ENCODE results near the gene C8A. TPM values are rescaled to one million over a fixed set of nuclear protein-coding genes. Genes with fewer than 3 reads are reported as not detected.

Gene C8A
- total RNA-seq, 1 experiment from 2014 or later = not detected

GRCh38 chr1:56934430-56935060 is 79.9 kb downstream of the C8A start:
- DNase-seq = no peak
- Histone ChIP-seq H3K27me3 (ENCODE audit: control insufficient read depth, insufficient read depth, low read length) (peaks cover 13% of the 10 kb centered on the region; the same call in 1 of the 2 replicates), H3K4me3 (ENCODE audit: insufficient read depth, low read depth, low read length) (no peak overlapping the region), H3K36me3 (replicated peaks; ENCODE audit: control insufficient read depth, insufficient read depth, low read length) (no peaks in the 10 kb centered on the region)

DNA sequence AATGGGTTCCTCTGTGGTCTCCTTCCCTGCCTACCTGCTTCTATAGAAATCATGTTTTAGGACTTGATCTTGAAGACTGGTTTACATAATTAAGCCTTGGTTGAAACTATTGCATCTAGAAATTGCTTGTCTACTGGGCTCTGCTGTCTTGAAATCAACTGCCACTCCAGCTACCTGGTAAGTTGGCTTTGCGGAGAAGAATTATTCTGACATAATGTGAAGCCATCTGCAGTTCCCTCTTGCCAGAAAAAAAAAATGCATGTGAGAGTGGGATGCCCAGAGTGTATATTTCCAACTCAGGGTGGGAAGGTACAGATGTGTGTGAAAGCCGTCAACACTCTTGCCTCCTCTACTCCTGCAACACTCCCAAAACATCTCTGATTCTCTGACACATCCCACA is 84.0 kb downstream of the C8A start:
- DNase-seq = no peak
- Histone ChIP-seq H3K4me3 (ENCODE audit: insufficient read depth, low read depth, low read length) (no peak overlapping the region), H3K36me3 (replicated peaks; ENCODE audit: control insufficient read depth, insufficient read depth, low read length) (no peaks in the 10 kb centered on the region), H3K27me3 (ENCODE audit: control insufficient read depth, insufficient read depth, low read length) (peaks cover 6% of the 10 kb centered on the region; the same call in 1 of the 2 replicates)

GRCh38 chr1:56939209-56939608 is 84.6 kb downstream of the C8A start:
- no peaks in the 10 kb centered on the region for H3K36me3 ChIP-seq (replicated peaks; ENCODE audit: control insufficient read depth, insufficient read depth, low read length)
- H3K4me3 ChIP-seq (ENCODE audit: insufficient read depth, low read depth, low read length) = no peak overlapping the region
- peaks cover 3% of the 10 kb centered on the region; the same call in 1 of the 2 replicates for H3K27me3 ChIP-seq (ENCODE audit: control insufficient read depth, insufficient read depth, low read length)
- peak; percentile 9 for DNase-seq

GRCh38 chr1:56940039-56940438 is 85.4 kb downstream of the C8A start:
- H3K27me3 ChIP-seq (ENCODE audit: control insufficient read depth, insufficient read depth, low read length) = peaks cover 3% of the 10 kb centered on the region; the same call in 1 of the 2 replicates
- DNase-seq = no peak
- H3K36me3 ChIP-seq (replicated peaks; ENCODE audit: control insufficient read depth, insufficient read depth, low read length) = no peaks in the 10 kb centered on the region
- no peak overlapping the region for H3K4me3 ChIP-seq (ENCODE audit: insufficient read depth, low read depth, low read length)

- DNase-seq = no peak
- no peak overlapping the region for H3K4me3 ChIP-seq (ENCODE audit: insufficient read depth, low read depth, low read length)
Observed at GRCh38 chr1:56948403-56949023, 93.9 kb downstream of the C8A start.

DNA sequence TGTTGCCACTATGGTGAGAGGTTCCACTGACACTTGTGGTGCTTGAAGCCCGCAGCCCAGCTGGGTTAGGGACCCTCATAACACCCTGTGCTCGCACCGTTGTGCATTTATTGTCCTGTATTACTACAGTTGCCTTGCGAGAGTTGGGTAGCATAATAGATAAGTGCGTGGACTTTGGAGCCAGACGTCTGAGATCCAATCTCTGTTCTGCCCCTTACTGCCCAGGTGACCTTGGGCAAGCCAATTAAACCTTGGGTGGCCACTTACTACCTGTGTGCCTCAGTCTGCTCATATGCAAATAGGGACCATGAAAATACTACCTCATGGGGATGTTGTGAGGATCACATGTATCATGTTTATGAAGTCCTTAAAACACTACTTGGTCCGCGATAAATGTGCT is 97.9 kb downstream of the C8A start:
- no peak for DNase-seq

More at GRCh38 chr1:56948403-56949023, 93.9 kb downstream of the C8A start:
- no peaks in the 10 kb centered on the region; the same call in 1 of the 2 replicates for H3K27me3 ChIP-seq (ENCODE audit: control insufficient read depth, insufficient read depth, low read length)
- no peaks in the 10 kb centered on the region for H3K36me3 ChIP-seq (replicated peaks; ENCODE audit: control insufficient read depth, insufficient read depth, low read length)

DNA sequence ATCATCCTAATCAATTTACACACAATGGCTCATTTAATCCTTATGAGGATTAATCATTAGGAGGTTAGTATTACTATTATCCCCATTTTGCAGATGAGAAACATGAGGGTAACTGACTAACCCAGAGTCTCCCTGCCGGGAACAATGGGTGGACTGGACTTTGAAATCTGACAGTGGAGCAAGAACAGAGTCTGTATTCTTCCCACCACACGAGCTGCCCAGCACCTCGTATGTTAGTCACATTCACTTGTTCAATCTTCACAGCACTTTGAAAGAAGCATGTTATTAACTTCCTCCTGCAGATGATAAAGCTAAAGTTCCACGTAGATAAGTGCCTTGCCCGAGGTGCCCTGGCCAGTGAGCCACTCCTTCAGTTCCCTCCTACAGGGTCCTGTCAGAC is 98.8 kb downstream of the C8A start:
- H3K27me3 ChIP-seq (ENCODE audit: control insufficient read depth, insufficient read depth, low read length) = no peaks in the 10 kb centered on the region; the same call in 1 of the 2 replicates
- no peaks in the 10 kb centered on the region for H3K36me3 ChIP-seq (replicated peaks; ENCODE audit: control insufficient read depth, insufficient read depth, low read length)
- DNase-seq = no peak
- H3K4me3 ChIP-seq (ENCODE audit: insufficient read depth, low read depth, low read length) = no peak overlapping the region

More for the DNA sequence above, 97.9 kb downstream of the C8A start:
- Histone ChIP-seq H3K4me3 (ENCODE audit: insufficient read depth, low read depth, low read length) (no peak overlapping the region), H3K36me3 (replicated peaks; ENCODE audit: control insufficient read depth, insufficient read depth, low read length) (no peaks in the 10 kb centered on the region), H3K27me3 (ENCODE audit: control insufficient read depth, insufficient read depth, low read length) (no peaks in the 10 kb centered on the region; the same call in 1 of the 2 replicates)

DNA sequence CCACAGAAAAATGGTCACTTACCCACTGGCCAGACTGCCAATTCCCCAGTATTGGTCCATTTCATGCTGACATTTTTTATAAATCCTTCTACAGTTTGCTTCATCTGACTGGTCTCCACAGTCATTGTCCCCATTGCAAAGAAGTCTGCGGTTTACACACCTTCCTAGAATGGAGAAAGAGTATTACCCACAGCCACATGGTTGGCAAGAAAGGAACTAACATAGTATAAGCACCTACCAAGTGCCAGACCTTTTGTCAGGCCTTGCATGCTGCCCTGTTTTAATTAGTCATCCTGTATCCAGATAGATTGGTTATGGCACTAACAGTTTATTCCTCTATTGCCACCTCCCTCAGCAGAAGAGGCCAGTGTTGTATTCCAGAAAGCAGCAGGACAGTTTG is 100.1 kb downstream of the C8A start:
- Histone ChIP-seq H3K36me3 (replicated peaks; ENCODE audit: control insufficient read depth, insufficient read depth, low read length) (no peaks in the 10 kb centered on the region), H3K4me3 (ENCODE audit: insufficient read depth, low read depth, low read length) (no peak overlapping the region), H3K27me3 (ENCODE audit: control insufficient read depth, insufficient read depth, low read length) (no peaks in the 10 kb centered on the region; the same call in 1 of the 2 replicates)
- DNase-seq = no peak

GRCh38 chr1:56957931-56958330 is 103.3 kb downstream of the C8A start:
- H3K36me3 ChIP-seq (replicated peaks; ENCODE audit: control insufficient read depth, insufficient read depth, low read length) = no peaks in the 10 kb centered on the region
- DNase-seq = no peak
- no peaks in the 10 kb centered on the region; the same call in 1 of the 2 replicates for H3K27me3 ChIP-seq (ENCODE audit: control insufficient read depth, insufficient read depth, low read length)
- no peak overlapping the region for H3K4me3 ChIP-seq (ENCODE audit: insufficient read depth, low read depth, low read length)

- no peak overlapping the region for H3K4me3 ChIP-seq (ENCODE audit: insufficient read depth, low read depth, low read length)
- no peaks in the 10 kb centered on the region for H3K36me3 ChIP-seq (replicated peaks; ENCODE audit: control insufficient read depth, insufficient read depth, low read length)
- H3K27me3 ChIP-seq (ENCODE audit: control insufficient read depth, insufficient read depth, low read length) = no peaks in the 10 kb centered on the region; the same call in 1 of the 2 replicates
- DNase-seq = no peak
Observed at GRCh38 chr1:56958526-56958925, 103.9 kb downstream of the C8A start.

GRCh38 chr1:56961426-56961825 is 106.8 kb downstream of the C8A start:
- no peaks in the 10 kb centered on the region for H3K36me3 ChIP-seq (replicated peaks; ENCODE audit: control insufficient read depth, insufficient read depth, low read length)
- H3K4me3 ChIP-seq (ENCODE audit: insufficient read depth, low read depth, low read length) = no peak overlapping the region
- no peaks in the 10 kb centered on the region; the same call in 1 of the 2 replicates for H3K27me3 ChIP-seq (ENCODE audit: control insufficient read depth, insufficient read depth, low read length)
- no peak for DNase-seq

GRCh38 chr1:56963667-56964066 is 109.1 kb downstream of the C8A start:
- Histone ChIP-seq H3K36me3 (replicated peaks; ENCODE audit: control insufficient read depth, insufficient read depth, low read length) (no peaks in the 10 kb centered on the region), H3K4me3 (ENCODE audit: insufficient read depth, low read depth, low read length) (no peak overlapping the region)
- DNase-seq = no peak

DNA sequence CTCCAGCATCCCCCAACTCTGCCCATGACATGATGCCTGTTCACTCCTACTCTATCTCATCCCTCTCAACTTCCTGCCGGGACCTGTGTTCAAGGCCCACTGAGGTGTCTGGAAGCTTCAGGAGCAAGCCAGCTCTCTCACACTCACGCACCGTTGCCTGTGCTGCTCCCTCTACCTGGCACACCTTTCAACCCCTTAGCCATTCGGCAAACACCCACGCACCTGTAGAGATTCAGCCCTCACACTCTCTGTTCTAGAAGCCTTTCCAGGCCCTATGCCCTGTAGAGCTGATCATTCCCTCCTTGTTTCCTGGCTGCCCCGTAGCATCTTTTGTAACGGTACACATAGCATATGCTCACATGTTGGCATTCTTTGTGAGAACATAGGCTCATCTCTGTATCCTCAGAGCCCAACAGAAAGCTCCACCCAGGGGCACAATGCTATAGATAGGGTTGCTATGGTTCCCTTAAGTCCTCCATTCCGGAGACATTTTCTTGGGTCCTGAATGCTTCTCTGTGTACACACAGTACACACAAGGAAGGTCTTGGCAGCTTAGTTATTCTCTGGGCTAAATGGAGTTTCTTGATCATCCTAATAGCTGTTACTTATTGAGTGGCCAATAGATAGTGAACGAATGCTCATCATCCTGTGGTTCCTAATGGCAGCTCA is 109.9 kb downstream of the C8A start:
- Histone ChIP-seq H3K36me3 (replicated peaks; ENCODE audit: control insufficient read depth, insufficient read depth, low read length) (no peaks in the 10 kb centered on the region), H3K27me3 (ENCODE audit: control insufficient read depth, insufficient read depth, low read length) (no peaks in the 10 kb centered on the region; the same call in 1 of the 2 replicates), H3K4me3 (ENCODE audit: insufficient read depth, low read depth, low read length) (no peak overlapping the region)
- no peak for DNase-seq

More at GRCh38 chr1:56963667-56964066, 109.1 kb downstream of the C8A start:
- H3K27me3 ChIP-seq (ENCODE audit: control insufficient read depth, insufficient read depth, low read length) = no peaks in the 10 kb centered on the region; the same call in 1 of the 2 replicates

DNA sequence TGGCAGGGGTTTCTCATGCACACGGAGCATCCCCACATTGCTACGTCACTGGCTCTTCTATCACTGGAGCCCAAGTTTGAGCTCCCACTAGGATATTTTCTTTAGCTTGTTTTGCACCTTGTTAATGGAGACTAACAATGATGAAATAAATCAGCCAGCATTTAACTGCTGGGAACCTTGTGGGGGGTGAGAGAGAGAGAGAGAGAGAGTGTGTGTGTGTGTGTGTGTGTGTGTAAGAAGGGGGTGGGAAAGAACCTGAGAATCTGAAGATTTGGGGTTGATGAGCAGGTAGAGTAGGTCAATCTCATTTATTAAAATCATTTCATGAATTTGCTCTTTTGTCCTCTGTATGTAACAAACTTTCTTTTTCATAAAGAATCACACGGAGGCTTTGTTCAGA is 110.6 kb downstream of the C8A start:
- DNase-seq = no peak
- H3K4me3 ChIP-seq (ENCODE audit: insufficient read depth, low read depth, low read length) = no peak overlapping the region
- H3K36me3 ChIP-seq (replicated peaks; ENCODE audit: control insufficient read depth, insufficient read depth, low read length) = no peaks in the 10 kb centered on the region
- H3K27me3 ChIP-seq (ENCODE audit: control insufficient read depth, insufficient read depth, low read length) = no peaks in the 10 kb centered on the region; the same call in 1 of the 2 replicates
